ENCODE results near the gene PDK1. TPM values are rescaled to one million over a fixed set of nuclear protein-coding genes. Genes with fewer than 3 reads are reported as not detected.

PDK1 gene
- total and polyA plus RNA-seq, 2 donors from 2014 or later: 4.6 to 19.2 TPM

DNA sequence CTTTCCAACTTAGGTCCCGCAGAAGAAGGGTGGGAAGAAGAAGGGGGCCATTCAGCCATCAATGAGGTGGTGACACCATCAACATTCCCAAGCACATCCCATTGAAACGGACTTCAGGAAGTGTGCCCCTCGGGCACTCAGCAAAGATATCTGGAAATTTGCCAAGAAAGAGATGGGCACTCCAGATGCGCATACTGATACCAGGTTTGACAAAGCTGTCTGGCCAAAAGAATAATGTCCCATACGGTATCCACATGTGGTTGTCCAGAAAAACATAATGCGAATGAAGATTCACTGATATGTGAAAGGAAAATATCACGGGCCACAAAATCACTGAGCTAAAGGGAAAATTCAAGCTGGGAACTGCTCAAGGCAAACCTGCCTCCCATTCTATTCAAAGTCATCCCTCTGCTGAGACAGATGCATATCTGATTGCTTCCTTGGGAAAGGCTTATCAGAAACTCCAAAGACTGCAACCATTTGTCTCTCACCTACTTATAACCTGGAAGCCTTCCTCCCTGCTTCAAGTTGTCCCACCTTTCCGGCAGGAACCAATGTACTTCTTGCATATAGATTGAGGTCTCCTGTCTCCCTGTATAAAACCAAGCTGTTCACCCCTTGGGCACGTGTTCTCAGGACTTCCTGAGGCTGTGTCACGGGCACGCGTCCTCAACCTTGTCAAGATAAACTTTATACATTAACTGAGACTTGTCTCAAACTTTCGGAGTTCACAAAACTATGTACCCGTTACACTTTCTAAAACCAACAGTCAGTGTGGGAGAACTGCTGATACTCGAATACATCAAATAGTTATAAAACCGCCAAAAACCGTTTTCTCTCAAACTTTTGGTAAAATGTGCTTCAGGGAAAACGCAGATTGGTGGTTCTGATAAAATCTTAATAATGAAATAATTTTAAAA is 1.3 kb upstream of the PDK1 start:
- intact Hi-C loops (cut with DNase I): no loop called here
- DNase-seq (peak in 3 of 5 donors; percentile 19 to 40 (median 24)), FAIRE-seq (no peak)
- peak overlapping the region; percentile 91 to 92 (median 91) for H3K4me3 ChIP-seq (ENCODE audit: low read length in 3 of 3)
- TF ChIP-seq, protein P1, sequence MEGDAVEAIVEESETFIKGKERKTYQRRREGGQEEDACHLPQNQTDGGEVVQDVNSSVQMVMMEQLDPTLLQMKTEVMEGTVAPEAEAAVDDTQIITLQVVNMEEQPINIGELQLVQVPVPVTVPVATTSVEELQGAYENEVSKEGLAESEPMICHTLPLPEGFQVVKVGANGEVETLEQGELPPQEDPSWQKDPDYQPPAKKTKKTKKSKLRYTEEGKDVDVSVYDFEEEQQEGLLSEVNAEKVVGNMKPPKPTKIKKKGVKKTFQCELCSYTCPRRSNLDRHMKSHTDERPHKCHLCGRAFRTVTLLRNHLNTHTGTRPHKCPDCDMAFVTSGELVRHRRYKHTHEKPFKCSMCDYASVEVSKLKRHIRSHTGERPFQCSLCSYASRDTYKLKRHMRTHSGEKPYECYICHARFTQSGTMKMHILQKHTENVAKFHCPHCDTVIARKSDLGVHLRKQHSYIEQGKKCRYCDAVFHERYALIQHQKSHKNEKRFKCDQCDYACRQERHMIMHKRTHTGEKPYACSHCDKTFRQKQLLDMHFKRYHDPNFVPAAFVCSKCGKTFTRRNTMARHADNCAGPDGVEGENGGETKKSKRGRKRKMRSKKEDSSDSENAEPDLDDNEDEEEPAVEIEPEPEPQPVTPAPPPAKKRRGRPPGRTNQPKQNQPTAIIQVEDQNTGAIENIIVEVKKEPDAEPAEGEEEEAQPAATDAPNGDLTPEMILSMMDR (IDR thresholded peaks at IDR 0.05; ENCODE audit: borderline replicate concordance, extremely low read depth, insufficient read depth): no peak
- H3K4me1 ChIP-seq (ENCODE audit: control insufficient read depth in 2 of 3, insufficient read depth in 2 of 3, low read depth in 1 of 3, low read length in 3 of 3): peaks cover 0 to 8% (median 5%) of the 10 kb centered on the region in 3 donors
- no peaks in the 10 kb centered on the region for H3K9me3 ChIP-seq (ENCODE audit: control insufficient read depth in 2 of 3, insufficient read depth in 1 of 3, low read length in 3 of 3)
- H3K27me3 ChIP-seq (ENCODE audit: control insufficient read depth, insufficient read depth, low read length): no peaks in the 10 kb centered on the region
- no peaks in the 10 kb centered on the region for H3K36me3 ChIP-seq (ENCODE audit: control insufficient read depth in 2 of 3, insufficient read depth in 3 of 3, low read length in 3 of 3)
- H3K9ac ChIP-seq (ENCODE audit: low read length in 3 of 3): peak overlapping the region in 1 of 3 donors; percentile 65
- no peak overlapping the region for H3K27ac ChIP-seq (ENCODE audit: low read depth in 2 of 2, low read length in 2 of 2)

DNA sequence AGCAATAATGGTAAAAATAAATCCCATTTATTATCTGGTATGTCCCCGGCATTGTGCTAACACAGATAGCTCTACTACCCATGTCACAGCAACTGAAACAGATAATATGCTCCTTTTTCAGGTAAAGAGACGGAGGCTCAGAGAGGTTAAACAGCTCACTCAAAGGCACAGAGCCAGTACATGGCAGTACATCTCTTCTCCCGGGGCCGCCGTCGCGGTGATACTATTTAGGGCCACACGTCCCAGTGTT is 693 bp upstream of the PDK1 start:
- H3K9me3 ChIP-seq (ENCODE audit: control insufficient read depth in 2 of 3, insufficient read depth in 1 of 3, low read length in 3 of 3): no peaks in the 10 kb centered on the region
- TF ChIP-seq, protein P1 (IDR thresholded peaks at IDR 0.05; ENCODE audit: borderline replicate concordance, extremely low read depth, insufficient read depth): no peak
- no peak for FAIRE-seq
- no peaks in the 10 kb centered on the region for H3K27me3 ChIP-seq (ENCODE audit: control insufficient read depth, insufficient read depth, low read length)
- H3K27ac ChIP-seq (ENCODE audit: low read depth in 2 of 2, low read length in 2 of 2): peak overlapping the region; percentile 69 to 92
- peak overlapping the region; percentile 91 to 92 (median 91) for H3K4me3 ChIP-seq (ENCODE audit: low read length in 3 of 3)
- intact Hi-C loops (cut with DNase I): no loop called here
- peaks cover 0 to 8% (median 5%) of the 10 kb centered on the region in 3 donors for H3K4me1 ChIP-seq (ENCODE audit: control insufficient read depth in 2 of 3, insufficient read depth in 2 of 3, low read depth in 1 of 3, low read length in 3 of 3)
- H3K36me3 ChIP-seq (ENCODE audit: control insufficient read depth in 2 of 3, insufficient read depth in 3 of 3, low read length in 3 of 3): no peaks in the 10 kb centered on the region
- DNase-seq: no peak
- H3K9ac ChIP-seq (ENCODE audit: low read length in 3 of 3): peak overlapping the region; percentile 65 to 84 (median 79)

DNA sequence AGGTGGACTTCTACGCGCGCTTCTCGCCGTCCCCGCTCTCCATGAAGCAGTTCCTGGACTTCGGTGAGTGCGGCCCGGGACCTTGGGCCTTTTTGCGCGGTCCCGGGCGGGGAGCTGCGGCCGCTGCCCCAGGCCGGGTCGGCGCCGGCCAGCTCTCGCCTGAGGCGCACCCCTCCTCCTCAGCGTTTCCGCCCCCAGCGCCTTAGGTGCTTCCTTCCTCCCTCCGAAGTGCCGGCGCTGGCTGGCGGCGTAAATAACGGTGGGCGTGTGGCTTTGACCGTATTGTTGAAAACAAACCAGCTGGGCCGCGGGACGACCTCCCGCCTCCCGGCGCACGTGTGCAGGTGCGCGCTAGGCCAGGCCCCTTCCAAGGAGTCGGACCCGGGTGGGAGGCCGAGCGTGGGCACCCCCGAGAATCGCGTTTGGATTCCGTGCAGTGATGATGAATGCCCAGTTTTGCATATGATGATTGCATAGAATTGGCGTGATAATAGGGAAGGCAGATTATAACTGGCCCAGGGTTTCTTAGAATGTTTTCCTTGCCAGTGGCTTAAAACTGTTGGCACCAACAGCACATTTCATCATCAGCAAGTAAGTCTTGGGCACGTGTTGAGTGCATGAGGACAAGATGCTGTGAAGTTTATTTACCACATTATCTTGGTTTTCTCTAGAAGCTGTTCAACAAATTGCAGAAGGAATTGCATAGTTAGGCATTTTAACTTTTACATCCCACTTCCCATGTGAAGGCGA is 569 bp downstream of the PDK1 start:
- TF ChIP-seq, protein P1 (IDR thresholded peaks at IDR 0.05; ENCODE audit: borderline replicate concordance, extremely low read depth, insufficient read depth): no peak
- Histone ChIP-seq H3K36me3 (ENCODE audit: control insufficient read depth in 2 of 3, insufficient read depth in 3 of 3, low read length in 3 of 3) (no peaks in the 10 kb centered on the region), H3K9ac (ENCODE audit: low read length in 3 of 3) (peak overlapping the region; percentile 7 to 43 (median 21)), H3K9me3 (ENCODE audit: control insufficient read depth in 2 of 3, insufficient read depth in 1 of 3, low read length in 3 of 3) (no peaks in the 10 kb centered on the region), H3K4me1 (ENCODE audit: control insufficient read depth in 2 of 3, insufficient read depth in 2 of 3, low read depth in 1 of 3, low read length in 3 of 3) (peaks cover 0 to 8% (median 5%) of the 10 kb centered on the region in 3 donors), H3K27me3 (ENCODE audit: control insufficient read depth, insufficient read depth, low read length) (no peaks in the 10 kb centered on the region), H3K4me3 (ENCODE audit: low read length in 3 of 3) (peak overlapping the region; percentile 63 to 91 (median 70)), H3K27ac (ENCODE audit: low read depth in 2 of 2, low read length in 2 of 2) (peak overlapping the region; percentile 68 to 76)
- DNase-seq (peak; percentile 62 to 84 (median 78)), FAIRE-seq (no peak)
- intact Hi-C loops (cut with DNase I): no loop called here
